H1 (cell line): ENCODE results near the gene MRPS14. TPM values are rescaled to one million over a fixed set of nuclear protein-coding genes. Genes with fewer than 3 reads are reported as not detected.

Experiments
- GABPA ChIP-seq: IDR thresholded peaks from 2 replicates; pipeline ENCODE4 v1.6.1; 2011; ENCODE audit warnings: mild to moderate bottlenecking, low read length, moderate library complexity, borderline replicate concordance; ENCODE audit not compliant: insufficient read depth
- PHF8 ChIP-seq: fragments of 200-600 bp; sonication (generic); conservative IDR thresholded peaks from 2 replicates; pipeline ENCODE4 v1.7.1; 2012; ENCODE audit warnings: low read depth, mild to moderate bottlenecking, inconsistent platforms, low read length, moderate library complexity
- polyA plus RNA-seq, 7 experiments: library from polyadenylated mRNA; depleted of rRNA in 3 of 7; stranded (reverse) in 5 of 7; unstranded in 2 of 7; fragments of >200 nt in 5 of 7; fragments of 200-250 nt in 2 of 7; gene quantifications; 1 replicate in 5 of 7; 2 replicates in 1 of 7; 4 replicates in 1 of 7; pipeline versions ENCODE4 v1.2.1 to v1.2.3, GENCODE V29; 2011 to 2013; ENCODE audit warnings: missing spikeins in 2 of 7, mixed read lengths in 2 of 7
- total RNA-seq: library from RNA; stranded (reverse); fragmentation: NEBNext Ultra II Directional; extraction: Animal tissue kit (Norgen Biotek cat#: 25700); gene quantifications from 2 replicates; pipeline ENCODE4 v1.2.1, GENCODE V29; 2021

MRPS14 gene
- total and polyA plus RNA-seq, 2 of the 8 experiments (the other 6 are each of a cell fraction or from before 2014, with no cell fraction given), result 27.5 to 38.7 TPM

DNA sequence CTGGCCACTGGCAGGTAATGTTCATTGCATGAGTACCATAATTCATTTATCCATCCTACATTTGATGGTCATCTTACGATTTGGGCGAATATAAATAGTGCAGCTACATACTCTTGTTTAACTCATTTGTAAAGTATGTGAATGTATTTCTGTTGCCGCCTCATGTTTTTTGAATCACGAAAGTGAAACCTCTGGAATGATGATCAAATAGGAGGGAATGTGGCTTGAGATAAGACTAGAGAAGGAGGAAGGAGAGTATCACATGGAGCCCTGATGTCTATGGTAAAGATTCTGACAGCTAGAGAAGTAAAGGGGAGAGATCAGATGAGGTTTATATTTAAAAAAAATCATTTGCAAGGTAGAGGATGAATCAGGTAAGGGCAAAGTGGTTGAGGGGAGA, 8.0 kb downstream of the MRPS14 start (continued):
- TF ChIP-seq PHF8 (no peak), GABPA (no peak)
